ENCODE results near the gene AHNAK2. TPM values are rescaled to one million over a fixed set of nuclear protein-coding genes. Genes with fewer than 3 reads are reported as not detected.

The AHNAK2 gene
- total and polyA plus RNA-seq, 2 experiments from 2014 or later = 38.3 to 58.0 TPM

GRCh38 chr14:104982548-104983230 lies 4.5 kb upstream of the AHNAK2 start:
- no peak for DNase-seq
- 57 to 60% methylated on average over 9 to 10 of the region's 10 CpGs for WGBS, 2 experiments (ENCODE audit: low coverage in 1 of 2, low lambda C conversion rate in 2 of 2, missing lambda C conversion rate in 2 of 2)
- Histone ChIP-seq H2AFZ (no peak overlapping the region), H3K4me1 (ENCODE audit: insufficient read depth) (peaks cover 7% of the 10 kb centered on the region), H3K9me2 (ENCODE audit: insufficient read depth) (no peaks in the 10 kb centered on the region), H3K36me3 (ENCODE audit: low read depth) (no peaks in the 10 kb centered on the region), H3K27ac (no peak overlapping the region), H3K4me2 (ENCODE audit: unreplicated experiment) (no peak overlapping the region), H4K20me1 (ENCODE audit: insufficient read depth) (no peaks in the 10 kb centered on the region), H3K9ac (no peak overlapping the region), H3K4me3 (no peak overlapping the region), H3K9me3 (ENCODE audit: low read depth) (no peaks in the 10 kb centered on the region), H3F3A (ENCODE audit: insufficient read depth) (no peaks in the 10 kb centered on the region), H3K79me2 (ENCODE audit: insufficient read depth) (no peaks in the 10 kb centered on the region), H3K27me3 (replicated peaks; ENCODE audit: insufficient read depth) (no peaks in the 10 kb centered on the region)
- in situ Hi-C loops (cut with MboI) = no loop called here
- TF ChIP-seq EZH2 (IDR thresholded peaks at IDR 0.05; ENCODE audit: insufficient read depth, poor library complexity, severe bottlenecking) = no peak
- no peak for TF ChIP-seq EZH2phosphoT487 (IDR thresholded peaks at IDR 0.05; ENCODE audit: insufficient read depth, low read depth)

- DNase-seq = no peak
- H3F3A ChIP-seq (ENCODE audit: insufficient read depth) = no peaks in the 10 kb centered on the region
Measured at GRCh38 chr14:104981699-104982541, 3.7 kb upstream of the AHNAK2 start.

GRCh38 chr14:104980611-104981531 lies 2.7 kb upstream of the AHNAK2 start:
- no peaks in the 10 kb centered on the region for H3K9me2 ChIP-seq (ENCODE audit: insufficient read depth)
- WGBS, 2 experiments (ENCODE audit: low coverage in 1 of 2, low lambda C conversion rate in 2 of 2, missing lambda C conversion rate in 2 of 2) = 86 to 88% methylated on average over 17 to 18 of the region's 22 CpGs

More at GRCh38 chr14:104981699-104982541, 3.7 kb upstream of the AHNAK2 start:
- H3K36me3 ChIP-seq (ENCODE audit: low read depth) = no peaks in the 10 kb centered on the region
- peaks cover 9% of the 10 kb centered on the region for H3K4me1 ChIP-seq (ENCODE audit: insufficient read depth)
- TF ChIP-seq EZH2phosphoT487 (IDR thresholded peaks at IDR 0.05; ENCODE audit: insufficient read depth, low read depth) = no peak
- no peak for TF ChIP-seq EZH2 (IDR thresholded peaks at IDR 0.05; ENCODE audit: insufficient read depth, poor library complexity, severe bottlenecking)
- H3K9me2 ChIP-seq (ENCODE audit: insufficient read depth) = no peaks in the 10 kb centered on the region
- H4K20me1 ChIP-seq (ENCODE audit: insufficient read depth) = no peaks in the 10 kb centered on the region
- H3K9me3 ChIP-seq (ENCODE audit: low read depth) = no peaks in the 10 kb centered on the region
- no peak overlapping the region for H3K9ac ChIP-seq
- no peaks in the 10 kb centered on the region for H3K79me2 ChIP-seq (ENCODE audit: insufficient read depth)
- H2AFZ ChIP-seq = no peak overlapping the region
- in situ Hi-C loops (cut with MboI) = no loop called here
- H3K27me3 ChIP-seq (replicated peaks; ENCODE audit: insufficient read depth) = no peaks in the 10 kb centered on the region
- no peak overlapping the region for H3K27ac ChIP-seq
- no peak overlapping the region for H3K4me3 ChIP-seq
- WGBS, 2 experiments (ENCODE audit: low coverage in 1 of 2, low lambda C conversion rate in 2 of 2, missing lambda C conversion rate in 2 of 2) = 87 to 91% methylated on average over 17 of the region's 17 CpGs
- no peak overlapping the region for H3K4me2 ChIP-seq (ENCODE audit: unreplicated experiment)

More at GRCh38 chr14:104980611-104981531, 2.7 kb upstream of the AHNAK2 start:
- Histone ChIP-seq H3K4me2 (ENCODE audit: unreplicated experiment) (no peak overlapping the region), H2AFZ (no peak overlapping the region), H3K27me3 (replicated peaks; ENCODE audit: insufficient read depth) (no peaks in the 10 kb centered on the region), H3K36me3 (ENCODE audit: low read depth) (no peaks in the 10 kb centered on the region), H4K20me1 (ENCODE audit: insufficient read depth) (no peaks in the 10 kb centered on the region), H3K79me2 (ENCODE audit: insufficient read depth) (no peaks in the 10 kb centered on the region), H3F3A (ENCODE audit: insufficient read depth) (no peaks in the 10 kb centered on the region), H3K27ac (no peak overlapping the region), H3K4me3 (no peak overlapping the region), H3K9ac (no peak overlapping the region), H3K9me3 (ENCODE audit: low read depth) (no peaks in the 10 kb centered on the region), H3K4me1 (ENCODE audit: insufficient read depth) (peaks cover 3% of the 10 kb centered on the region; the same call in 1 of the 2 replicates)
- no peak for DNase-seq
- no peak for TF ChIP-seq EZH2phosphoT487 (IDR thresholded peaks at IDR 0.05; ENCODE audit: insufficient read depth, low read depth)
- TF ChIP-seq EZH2 (IDR thresholded peaks at IDR 0.05; ENCODE audit: insufficient read depth, poor library complexity, severe bottlenecking) = no peak
- in situ Hi-C loops (cut with MboI) = no loop called here
